Calu3 (cell line): Measurements from ENCODE around the gene SKIC8. TPM values are rescaled to one million over a fixed set of nuclear protein-coding genes. Genes with fewer than 3 reads are reported as not detected.

Source experiments
- BruUV-seq: library from RNA; stranded (reverse); fragments of 400-500 nt; replicated peaks from 2 replicates; lab custom pipeline; 2021; lab: Mats Ljungman, UMichigan
- CTCF ChIA-PET: fragments of 300-600 bp; sonication (Branson Sonifier 250); formaldehyde crosslinking; loops from one replicate; lab custom pipeline; 2022; ENCODE audit warnings: antibody characterized with exemption; lab: Charles Lee
- DNase-seq: peaks from one replicate; pipeline ENCODE4 v3.0.0; 2022
- H3K27ac Mint-ChIP-seq: one replicate; pipeline ENCODE4 v1.8.0; 2022; ENCODE audit warnings: mixed read lengths; ENCODE audit not compliant: unreplicated experiment
- H3K27me3 Mint-ChIP-seq: one replicate; pipeline ENCODE4 v1.8.0; 2022; ENCODE audit warnings: mixed read lengths; ENCODE audit not compliant: unreplicated experiment
- H3K36me3 Mint-ChIP-seq: one replicate; pipeline ENCODE4 v1.8.0; 2022; ENCODE audit warnings: mild to moderate bottlenecking, moderate library complexity, mixed read lengths; ENCODE audit not compliant: insufficient read depth, unreplicated experiment
- H3K4me1 Mint-ChIP-seq: one replicate; pipeline ENCODE4 v1.8.0; 2022; ENCODE audit warnings: mild to moderate bottlenecking, low read depth, mixed read lengths; ENCODE audit not compliant: unreplicated experiment
- H3K4me3 Mint-ChIP-seq: one replicate; pipeline ENCODE4 v1.8.0; 2022; ENCODE audit warnings: mild to moderate bottlenecking, low read depth, moderate library complexity, mixed read lengths; ENCODE audit not compliant: unreplicated experiment
- H3K9me3 Mint-ChIP-seq: one replicate; pipeline ENCODE4 v1.8.0; 2022; ENCODE audit warnings: low read depth, mixed read lengths; ENCODE audit not compliant: unreplicated experiment
- CTCF ChIP-seq: fragments of 200-600 bp; IDR thresholded peaks from one replicate; pipeline ENCODE4 v1.8.0; 2022; ENCODE audit warnings: antibody characterized with exemption; ENCODE audit not compliant: unreplicated experiment
- intact Hi-C: fragments of 100-400 bp; cut with micrococcal nuclease; formaldehyde crosslinking; loops from one replicate; pipeline ENCODE4 v1.10.0; 2022; ENCODE audit not compliant: unreplicated experiment
- total RNA-seq: library from RNA; stranded (reverse); gene quantifications from 2 replicates; pipeline ENCODE4 v1.2.3, GENCODE V29; 2022

SKIC8 gene
- total RNA-seq, 1 experiment from 2014 or later, result 67.8 TPM

DNA sequence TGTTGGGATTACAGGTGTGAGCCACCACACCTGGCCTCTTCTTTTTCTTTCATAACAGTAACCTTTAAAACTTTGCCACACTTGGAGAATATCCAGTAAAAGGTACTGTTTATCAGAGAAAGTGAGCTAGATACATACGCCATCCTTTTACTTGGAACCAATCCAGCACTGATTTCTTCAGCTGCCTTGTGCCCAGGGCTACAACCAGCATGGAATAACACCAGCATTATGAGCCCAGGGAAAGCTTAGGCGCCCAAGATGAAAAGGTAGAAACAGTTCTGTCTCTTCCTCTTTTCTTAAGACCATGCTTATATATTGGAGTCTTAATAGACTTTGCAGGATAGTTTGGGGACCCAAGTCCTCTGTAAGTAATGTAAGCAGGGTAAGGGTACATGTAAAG is 8.4 kb downstream of the SKIC8 start:
- peaks cover 27% of the 10 kb centered on the region for H3K36me3 Mint-ChIP-seq
- H3K27me3 Mint-ChIP-seq, result no peaks in the 10 kb centered on the region
- intact Hi-C loops, result no loop called here
- H3K27ac Mint-ChIP-seq, result no peak overlapping the region
- H3K4me3 Mint-ChIP-seq, result no peak overlapping the region
- no peak for TF ChIP-seq CTCF
- H3K4me1 Mint-ChIP-seq, result peaks cover 8% of the 10 kb centered on the region
- no TSS peak for BruUV-seq
- no peaks in the 10 kb centered on the region for H3K9me3 Mint-ChIP-seq
- CTCF ChIA-PET, result no interaction called here
- no peak for DNase-seq

DNA sequence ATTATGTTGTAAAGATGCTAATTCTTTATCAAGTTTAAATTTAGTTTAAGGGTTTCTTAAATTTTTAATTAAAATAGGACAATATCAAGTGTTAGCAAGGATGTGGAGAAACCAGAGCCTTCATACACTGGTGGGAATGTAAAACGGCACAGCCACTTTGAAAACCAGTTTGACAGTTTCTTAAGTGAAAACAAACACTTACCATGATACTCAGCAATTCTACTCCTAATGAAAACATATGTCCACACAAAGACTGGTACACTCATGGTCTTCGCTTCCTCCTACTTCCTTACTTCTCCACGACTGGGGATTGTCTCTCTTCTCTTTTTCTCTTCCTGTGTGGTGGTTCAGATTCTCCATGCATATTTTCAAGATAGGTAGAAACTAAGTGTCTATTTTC is 9.2 kb downstream of the SKIC8 start:
- peaks cover 8% of the 10 kb centered on the region for H3K4me1 Mint-ChIP-seq
- TF ChIP-seq CTCF, result no peak
- intact Hi-C loops, result no loop called here
- no peak for DNase-seq
- H3K36me3 Mint-ChIP-seq, result peaks cover 28% of the 10 kb centered on the region
- H3K27ac Mint-ChIP-seq, result no peak overlapping the region
- no peaks in the 10 kb centered on the region for H3K27me3 Mint-ChIP-seq
- CTCF ChIA-PET, result no interaction called here
- no TSS peak for BruUV-seq
- no peak overlapping the region for H3K4me3 Mint-ChIP-seq
- no peaks in the 10 kb centered on the region for H3K9me3 Mint-ChIP-seq

- BruUV-seq, result no TSS peak
- Mint-ChIP-seq H3K4me1 (no peaks in the 10 kb centered on the region), H3K27me3 (no peaks in the 10 kb centered on the region), H3K27ac (no peak overlapping the region), H3K9me3 (no peaks in the 10 kb centered on the region), H3K4me3 (no peak overlapping the region), H3K36me3 (peaks cover 25% of the 10 kb centered on the region)
- TF ChIP-seq CTCF, result no peak
- intact Hi-C loops, result no loop called here
- CTCF ChIA-PET, result interaction anchor here (0.6 kb wide), 1 partner anchor 10 kb away, joined by 3 read pairs; no protein-coding TSS in a partner anchor
- no peak for DNase-seq
Observed at GRCh38 chr15:78284758-78285157, 14.7 kb downstream of the SKIC8 start.

DNA sequence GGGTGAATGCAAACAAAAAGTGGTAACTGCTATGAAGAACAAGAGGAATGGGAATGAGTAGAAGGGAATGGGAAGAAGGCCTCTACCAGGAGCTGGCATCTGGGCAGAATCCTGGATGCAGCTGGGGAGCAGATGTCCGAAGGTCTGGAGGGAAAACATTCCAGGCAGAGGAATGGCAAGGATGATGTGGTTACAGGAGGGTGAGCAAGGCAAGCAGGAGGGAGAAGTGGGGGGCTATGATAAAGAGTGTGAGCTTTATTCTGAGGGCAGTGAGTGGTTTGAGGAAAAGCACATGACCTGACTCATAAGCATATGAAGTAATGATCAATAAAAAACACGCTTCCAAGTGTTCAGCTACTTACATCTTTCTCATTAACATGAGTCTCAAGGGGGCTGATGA is 17.1 kb downstream of the SKIC8 start:
- Mint-ChIP-seq H3K9me3 (no peaks in the 10 kb centered on the region), H3K27me3 (no peaks in the 10 kb centered on the region), H3K36me3 (peaks cover 30% of the 10 kb centered on the region), H3K4me1 (no peaks in the 10 kb centered on the region), H3K4me3 (no peak overlapping the region), H3K27ac (no peak overlapping the region)
- intact Hi-C loops, result no loop called here
- DNase-seq, result no peak
- no peak for TF ChIP-seq CTCF
- BruUV-seq, result no TSS peak
- CTCF ChIA-PET, result interaction anchor here (0.6 to 0.7 kb wide), 2 partner anchors 10 to 382 kb away, joined by 3 to 4 read pairs; no protein-coding TSS in a partner anchor
